Measurements from ENCODE around the gene EFCAB12. TPM values are rescaled to one million over a fixed set of nuclear protein-coding genes. Genes with fewer than 3 reads are reported as not detected.

Gene EFCAB12
- polyA plus RNA-seq, 1 donor, result 1.5 TPM

DNA sequence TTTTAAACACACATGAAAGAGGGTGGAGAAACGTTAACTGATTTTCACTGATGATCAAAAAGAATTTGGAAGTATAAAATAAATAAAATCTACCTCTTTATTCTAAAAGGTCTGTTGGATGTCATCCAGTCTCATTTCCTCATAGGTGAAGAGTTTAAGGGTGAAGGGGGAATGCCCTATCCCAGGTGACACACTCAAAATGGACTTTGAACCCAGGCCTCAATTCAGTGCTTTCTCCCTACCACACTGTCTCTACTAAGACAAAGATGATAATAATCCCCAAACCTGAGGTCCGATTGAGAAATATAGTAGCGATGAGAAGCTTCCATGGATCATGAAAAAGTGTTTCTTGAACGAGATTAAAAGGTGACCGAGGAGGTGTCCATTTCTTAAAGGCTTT lies 5.1 kb upstream of the EFCAB12 start:
- H3K27ac ChIP-seq (ENCODE audit: low read length), result peak overlapping the region; percentile 61
- H3K36me3 ChIP-seq (ENCODE audit: control insufficient read depth, insufficient read depth, low read length), result peaks cover 37% of the 10 kb centered on the region
- H3K4me3 ChIP-seq (ENCODE audit: low read length), result no peak overlapping the region
- no peaks in the 10 kb centered on the region for H3K27me3 ChIP-seq (ENCODE audit: control insufficient read depth, insufficient read depth, low read length)
- H3K4me1 ChIP-seq (ENCODE audit: control insufficient read depth, insufficient read depth, low read length), result peaks cover 8% of the 10 kb centered on the region
- DNase-seq, result peak; percentile 53 to 75
- H3K9me3 ChIP-seq (ENCODE audit: control insufficient read depth, low read depth, low read length), result no peaks in the 10 kb centered on the region
- WGBS (ENCODE audit: insufficient coverage, low lambda C conversion rate), result 43% methylated on average over 3 of the region's 5 CpGs

DNA sequence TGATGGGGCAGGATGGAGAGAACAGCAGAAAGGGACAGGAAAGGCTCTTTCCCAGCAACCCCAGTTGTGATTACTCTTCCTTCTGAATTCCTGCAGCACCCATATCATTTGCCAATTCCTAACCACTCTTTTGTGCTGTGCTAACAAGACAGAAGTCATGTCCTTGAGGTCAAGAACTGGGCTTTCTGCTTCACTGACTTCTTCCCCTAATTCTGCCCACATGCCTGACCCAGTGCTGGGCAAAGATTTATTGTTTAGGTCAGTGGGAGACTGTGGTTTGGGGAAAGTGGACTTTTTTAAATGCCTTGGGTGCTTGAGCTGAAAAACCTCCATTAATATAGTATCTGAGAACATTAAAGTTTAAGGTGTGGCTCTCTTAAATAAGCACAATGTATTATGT lies 4.2 kb upstream of the EFCAB12 start:
- H3K36me3 ChIP-seq (ENCODE audit: control insufficient read depth, insufficient read depth, low read length), result peaks cover 34% of the 10 kb centered on the region
- no peak overlapping the region for H3K27ac ChIP-seq (ENCODE audit: low read length)
- H3K4me1 ChIP-seq (ENCODE audit: control insufficient read depth, insufficient read depth, low read length), result peaks cover 8% of the 10 kb centered on the region
- H3K27me3 ChIP-seq (ENCODE audit: control insufficient read depth, insufficient read depth, low read length), result no peaks in the 10 kb centered on the region
- H3K4me3 ChIP-seq (ENCODE audit: low read length), result no peak overlapping the region
- H3K9me3 ChIP-seq (ENCODE audit: control insufficient read depth, low read depth, low read length), result no peaks in the 10 kb centered on the region
- DNase-seq, result no peak

DNA sequence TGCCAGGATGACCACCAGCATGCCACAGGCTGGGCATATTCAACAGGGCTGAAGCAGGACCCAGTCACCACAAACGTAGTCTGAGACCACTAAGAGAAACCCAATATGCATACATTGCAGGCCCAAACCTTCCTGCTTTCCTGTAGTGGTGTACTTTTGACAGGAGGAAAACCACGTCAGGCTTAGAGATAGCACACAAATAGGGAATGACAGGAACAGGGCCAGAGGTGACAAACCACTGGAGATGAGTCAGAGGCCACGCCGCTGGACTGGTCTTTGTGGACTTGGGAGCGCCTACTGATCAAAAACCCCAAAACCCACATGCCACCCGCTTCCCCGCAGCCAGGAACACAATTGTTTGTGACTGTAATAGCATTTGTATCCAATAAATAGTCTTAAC lies 3.6 kb upstream of the EFCAB12 start:
- no peak for DNase-seq
- peaks cover 8% of the 10 kb centered on the region for H3K4me1 ChIP-seq (ENCODE audit: control insufficient read depth, insufficient read depth, low read length)
- WGBS (ENCODE audit: insufficient coverage, low lambda C conversion rate), result no CpG with 5 or more reads among the region's 7 CpGs

DNA sequence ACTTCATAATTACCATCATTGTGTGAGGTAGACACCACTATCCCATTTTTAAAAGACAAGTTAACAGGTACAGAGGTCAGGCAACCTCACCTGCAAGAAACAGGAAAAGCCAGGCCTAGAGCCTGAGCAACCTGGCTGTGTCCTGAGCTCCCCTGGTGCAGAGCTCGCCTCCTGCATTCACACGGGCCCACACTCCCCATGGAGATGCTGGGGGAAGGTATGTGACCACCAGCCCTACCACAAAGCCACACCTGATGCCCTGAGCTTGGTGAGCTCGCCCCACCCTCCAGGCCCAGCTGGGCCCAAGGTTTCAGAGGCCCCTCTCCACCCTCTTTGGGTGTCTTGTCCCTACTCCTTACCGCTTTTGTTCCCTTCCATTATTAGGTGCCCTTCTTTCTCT lies 1.2 kb upstream of the EFCAB12 start:
- no peaks in the 10 kb centered on the region for H3K9me3 ChIP-seq (ENCODE audit: control insufficient read depth, low read depth, low read length)
- H3K4me1 ChIP-seq (ENCODE audit: control insufficient read depth, insufficient read depth, low read length), result peaks cover 8% of the 10 kb centered on the region
- no peak for DNase-seq
- 100% methylated on average over 1 of the region's 4 CpGs for WGBS (ENCODE audit: insufficient coverage, low lambda C conversion rate)
- no peaks in the 10 kb centered on the region for H3K27me3 ChIP-seq (ENCODE audit: control insufficient read depth, insufficient read depth, low read length)
- no peak overlapping the region for H3K4me3 ChIP-seq (ENCODE audit: low read length)
- H3K27ac ChIP-seq (ENCODE audit: low read length), result no peak overlapping the region
- H3K36me3 ChIP-seq (ENCODE audit: control insufficient read depth, insufficient read depth, low read length), result peaks cover 18% of the 10 kb centered on the region

More for the DNA sequence above, 3.6 kb upstream of the EFCAB12 start:
- H3K36me3 ChIP-seq (ENCODE audit: control insufficient read depth, insufficient read depth, low read length), result peaks cover 30% of the 10 kb centered on the region
- H3K27me3 ChIP-seq (ENCODE audit: control insufficient read depth, insufficient read depth, low read length), result no peaks in the 10 kb centered on the region
- no peak overlapping the region for H3K4me3 ChIP-seq (ENCODE audit: low read length)
- no peaks in the 10 kb centered on the region for H3K9me3 ChIP-seq (ENCODE audit: control insufficient read depth, low read depth, low read length)
- no peak overlapping the region for H3K27ac ChIP-seq (ENCODE audit: low read length)

DNA sequence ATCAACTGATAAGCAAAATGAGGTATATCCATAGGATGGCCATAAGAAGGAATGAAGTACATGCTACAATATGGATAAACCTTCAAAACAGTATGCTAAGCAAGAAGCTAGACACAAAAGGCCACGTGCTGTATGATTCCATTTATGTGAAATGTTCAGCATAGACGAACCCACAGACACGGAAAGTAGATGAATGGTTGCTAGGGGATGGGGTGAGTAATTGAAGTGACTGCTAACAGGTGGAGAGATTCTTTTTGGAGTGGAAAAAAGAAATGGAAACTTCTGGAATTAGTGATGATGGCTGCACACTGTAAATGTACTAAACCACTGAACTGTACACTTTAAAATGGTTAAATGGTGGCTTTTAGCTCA lies 630 bp upstream of the EFCAB12 start:
- Histone ChIP-seq H3K4me3 (ENCODE audit: low read length) (no peak overlapping the region), H3K4me1 (ENCODE audit: control insufficient read depth, insufficient read depth, low read length) (peaks cover 5% of the 10 kb centered on the region), H3K27ac (ENCODE audit: low read length) (no peak overlapping the region), H3K9me3 (ENCODE audit: control insufficient read depth, low read depth, low read length) (no peaks in the 10 kb centered on the region), H3K36me3 (ENCODE audit: control insufficient read depth, insufficient read depth, low read length) (peaks cover 18% of the 10 kb centered on the region), H3K27me3 (ENCODE audit: control insufficient read depth, insufficient read depth, low read length) (no peaks in the 10 kb centered on the region)
- no peak for DNase-seq
- WGBS (ENCODE audit: insufficient coverage, low lambda C conversion rate), result 82% methylated on average over 3 of the region's 3 CpGs

DNA sequence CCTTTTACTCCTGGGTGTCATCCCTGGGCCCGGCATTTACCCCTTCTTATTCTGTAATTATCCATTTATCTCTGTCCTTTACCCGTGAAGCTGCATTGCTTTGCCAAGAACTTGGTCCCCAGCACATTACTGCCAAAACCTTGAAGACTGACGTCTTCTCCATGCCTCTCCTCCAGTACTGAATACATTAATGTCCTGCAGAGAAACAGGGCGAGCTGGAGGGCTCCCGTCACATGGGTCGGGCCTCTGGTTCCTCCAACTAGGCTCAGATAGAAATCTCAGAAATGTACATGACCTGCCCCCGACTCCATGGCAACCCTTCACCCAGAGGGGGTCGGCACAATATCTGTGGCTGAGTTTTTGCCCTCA lies 445 bp downstream of the EFCAB12 start:
- Histone ChIP-seq H3K27me3 (ENCODE audit: control insufficient read depth, insufficient read depth, low read length) (no peaks in the 10 kb centered on the region), H3K4me1 (ENCODE audit: control insufficient read depth, insufficient read depth, low read length) (no peaks in the 10 kb centered on the region), H3K36me3 (ENCODE audit: control insufficient read depth, insufficient read depth, low read length) (peaks cover 12% of the 10 kb centered on the region), H3K9me3 (ENCODE audit: control insufficient read depth, low read depth, low read length) (no peaks in the 10 kb centered on the region), H3K27ac (ENCODE audit: low read length) (no peak overlapping the region), H3K4me3 (ENCODE audit: low read length) (peak overlapping the region; percentile 55)
- WGBS (ENCODE audit: insufficient coverage, low lambda C conversion rate), result 63% methylated on average over 1 of the region's 8 CpGs
- DNase-seq, result no peak

DNA sequence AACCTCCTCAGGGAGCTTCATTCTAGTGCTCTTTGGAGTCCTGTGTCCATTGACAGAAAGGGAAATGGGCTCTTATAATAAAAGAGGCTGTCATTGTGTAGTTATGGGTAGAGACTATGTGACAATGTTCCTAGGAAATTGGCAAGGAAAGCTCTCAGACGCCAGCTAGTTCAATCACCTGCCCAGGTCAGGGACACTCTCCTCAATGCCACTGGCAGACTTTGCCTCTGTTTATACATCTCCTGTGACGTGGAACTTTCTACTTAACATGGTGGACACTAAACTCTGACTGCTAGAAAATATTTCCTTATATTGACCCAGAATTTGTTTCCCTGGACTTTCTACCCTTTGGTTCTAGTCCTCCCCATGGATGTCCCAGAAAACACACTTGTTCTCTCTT lies 2.8 kb downstream of the EFCAB12 start:
- no CpG with 5 or more reads among the region's 2 CpGs for WGBS (ENCODE audit: insufficient coverage, low lambda C conversion rate)
- H3K4me1 ChIP-seq (ENCODE audit: control insufficient read depth, insufficient read depth, low read length), result no peaks in the 10 kb centered on the region
- H3K4me3 ChIP-seq (ENCODE audit: low read length), result no peak overlapping the region
- H3K27me3 ChIP-seq (ENCODE audit: control insufficient read depth, insufficient read depth, low read length), result no peaks in the 10 kb centered on the region
- H3K27ac ChIP-seq (ENCODE audit: low read length), result no peak overlapping the region
- DNase-seq, result peak in 1 of 2 donors; percentile 37
- no peaks in the 10 kb centered on the region for H3K36me3 ChIP-seq (ENCODE audit: control insufficient read depth, insufficient read depth, low read length)
- no peaks in the 10 kb centered on the region for H3K9me3 ChIP-seq (ENCODE audit: control insufficient read depth, low read depth, low read length)

DNA sequence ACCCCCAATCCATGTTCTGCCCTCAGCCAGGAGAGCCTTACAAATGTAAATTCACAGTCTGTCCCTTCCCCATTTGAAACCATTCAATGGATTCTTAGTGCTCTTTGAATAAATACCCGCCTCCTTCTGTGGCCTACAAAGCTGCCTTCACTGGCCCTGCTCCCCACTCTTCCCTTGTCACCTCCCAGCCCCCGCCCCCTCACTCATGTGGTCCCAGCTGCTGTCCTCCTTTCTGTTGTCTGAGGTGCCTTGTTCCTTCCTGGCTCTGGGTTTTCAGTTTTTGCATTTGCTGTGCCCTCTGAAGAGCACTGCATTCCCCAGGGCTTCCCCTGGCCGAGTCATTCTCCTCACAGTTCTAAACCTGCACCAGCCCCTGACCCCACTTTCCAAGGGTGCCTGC lies 3.2 kb downstream of the EFCAB12 start:
- H3K9me3 ChIP-seq (ENCODE audit: control insufficient read depth, low read depth, low read length), result no peaks in the 10 kb centered on the region
- WGBS (ENCODE audit: insufficient coverage, low lambda C conversion rate), result no CpG with 5 or more reads among the region's 3 CpGs
- H3K36me3 ChIP-seq (ENCODE audit: control insufficient read depth, insufficient read depth, low read length), result no peaks in the 10 kb centered on the region
- no peak overlapping the region for H3K27ac ChIP-seq (ENCODE audit: low read length)
- DNase-seq, result no peak
- H3K27me3 ChIP-seq (ENCODE audit: control insufficient read depth, insufficient read depth, low read length), result no peaks in the 10 kb centered on the region
- no peak overlapping the region for H3K4me3 ChIP-seq (ENCODE audit: low read length)
- no peaks in the 10 kb centered on the region for H3K4me1 ChIP-seq (ENCODE audit: control insufficient read depth, insufficient read depth, low read length)

DNA sequence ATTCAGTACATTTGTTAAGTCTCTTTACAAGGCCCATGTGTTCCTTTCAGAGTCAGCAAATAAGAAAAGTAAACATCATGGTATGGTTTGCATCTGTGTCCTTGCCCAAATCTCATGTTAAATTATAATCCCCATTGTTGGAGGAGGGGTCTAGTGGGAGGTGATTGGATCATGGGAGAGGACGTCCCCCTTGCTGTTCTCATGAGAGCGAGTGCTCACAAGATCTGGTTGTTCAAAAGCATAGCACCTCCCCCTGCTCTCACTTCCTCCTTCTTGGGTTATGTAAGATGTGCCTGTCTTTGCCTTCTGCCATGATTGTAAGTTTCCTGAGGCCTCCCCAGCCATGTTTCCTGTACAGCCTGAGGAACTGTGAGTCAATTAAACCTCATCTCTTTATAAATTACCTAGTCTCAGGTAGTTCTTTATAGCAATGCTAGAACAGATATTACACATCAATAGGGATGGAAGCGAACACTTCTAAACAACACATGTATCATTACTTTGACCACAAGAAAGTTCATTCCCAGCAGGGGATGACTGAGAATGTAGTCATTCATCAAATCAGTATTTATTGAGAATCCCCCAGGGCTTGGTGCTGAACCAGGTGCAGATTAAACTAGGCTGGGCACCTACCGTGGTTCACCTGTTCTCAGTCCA lies 4.1 kb downstream of the EFCAB12 start:
- no peaks in the 10 kb centered on the region for H3K36me3 ChIP-seq (ENCODE audit: control insufficient read depth, insufficient read depth, low read length)
- H3K27me3 ChIP-seq (ENCODE audit: control insufficient read depth, insufficient read depth, low read length), result no peaks in the 10 kb centered on the region
- WGBS (ENCODE audit: insufficient coverage, low lambda C conversion rate), result no CpG with 5 or more reads among the region's 4 CpGs
- no peak overlapping the region for H3K4me3 ChIP-seq (ENCODE audit: low read length)
- H3K27ac ChIP-seq (ENCODE audit: low read length), result no peak overlapping the region
- DNase-seq, result no peak
- H3K9me3 ChIP-seq (ENCODE audit: control insufficient read depth, low read depth, low read length), result no peaks in the 10 kb centered on the region
- H3K4me1 ChIP-seq (ENCODE audit: control insufficient read depth, insufficient read depth, low read length), result no peaks in the 10 kb centered on the region

DNA sequence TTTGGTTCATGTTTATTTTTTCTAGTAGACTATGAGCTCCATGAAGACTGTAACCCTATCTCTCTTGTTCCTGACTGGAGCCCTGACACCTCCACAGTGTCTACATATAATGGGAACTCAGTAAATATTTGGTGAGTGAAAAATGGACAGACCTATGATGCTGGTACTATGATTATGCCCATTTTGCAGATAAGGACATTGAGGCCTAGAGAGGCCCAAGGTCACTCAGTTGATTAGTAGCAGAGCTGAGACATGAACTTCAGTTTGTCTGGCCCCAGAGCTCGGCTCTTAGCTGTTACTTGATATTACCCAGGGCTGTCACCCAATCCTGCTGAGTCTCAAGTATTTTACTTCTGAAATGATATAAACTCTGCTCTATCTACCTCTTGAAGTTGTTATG lies 5.5 kb downstream of the EFCAB12 start:
- no peak for DNase-seq
- no peak overlapping the region for H3K27ac ChIP-seq (ENCODE audit: low read length)
- no peaks in the 10 kb centered on the region for H3K27me3 ChIP-seq (ENCODE audit: control insufficient read depth, insufficient read depth, low read length)
- no peaks in the 10 kb centered on the region for H3K36me3 ChIP-seq (ENCODE audit: control insufficient read depth, insufficient read depth, low read length)
- no peak overlapping the region for H3K4me3 ChIP-seq (ENCODE audit: low read length)
- H3K9me3 ChIP-seq (ENCODE audit: control insufficient read depth, low read depth, low read length), result no peaks in the 10 kb centered on the region
- no CpG with 5 or more reads among the region's 1 CpG for WGBS (ENCODE audit: insufficient coverage, low lambda C conversion rate)
- H3K4me1 ChIP-seq (ENCODE audit: control insufficient read depth, insufficient read depth, low read length), result peaks cover under 1% of the 10 kb centered on the region

DNA sequence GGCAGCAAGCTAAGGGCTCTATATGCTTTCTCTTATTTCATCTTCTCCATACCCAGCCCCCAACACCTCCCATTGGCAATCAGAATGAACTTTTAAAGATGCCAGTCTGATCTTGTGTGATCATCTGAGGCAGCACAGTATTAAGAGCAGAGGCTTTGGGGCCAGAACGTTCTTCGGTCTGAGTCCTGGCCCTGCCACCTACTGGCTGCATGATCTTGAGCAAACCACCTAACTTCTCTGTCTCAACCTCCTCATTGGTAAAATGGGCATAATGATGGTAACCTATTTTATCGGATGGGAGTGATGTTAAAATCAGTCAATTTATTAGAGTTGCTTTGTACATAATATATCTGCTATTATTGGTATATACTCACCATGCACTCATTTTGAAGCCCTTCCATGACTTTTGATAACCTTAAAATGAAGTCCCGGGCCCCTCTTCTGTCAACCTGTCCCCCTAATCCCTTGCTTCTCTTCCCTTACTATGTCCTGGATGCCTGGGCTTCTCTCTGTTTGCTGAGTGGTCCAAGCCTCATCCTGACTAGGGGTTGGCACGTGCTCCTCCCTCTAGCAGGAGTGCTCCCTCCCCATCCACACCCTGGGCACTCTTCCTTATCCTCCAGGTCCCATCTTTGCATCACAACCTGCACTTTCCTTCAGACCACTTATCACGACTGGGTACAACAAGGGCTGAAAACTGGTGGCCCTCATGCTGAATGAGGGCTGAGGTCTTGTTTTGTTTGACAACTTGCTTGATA lies 6.3 kb downstream of the EFCAB12 start:
- WGBS (ENCODE audit: insufficient coverage, low lambda C conversion rate), result no CpG with 5 or more reads among the region's 6 CpGs
- Histone ChIP-seq H3K9me3 (ENCODE audit: control insufficient read depth, low read depth, low read length) (no peaks in the 10 kb centered on the region), H3K4me3 (ENCODE audit: low read length) (no peak overlapping the region), H3K27ac (ENCODE audit: low read length) (no peak overlapping the region), H3K4me1 (ENCODE audit: control insufficient read depth, insufficient read depth, low read length) (peaks cover 2% of the 10 kb centered on the region), H3K27me3 (ENCODE audit: control insufficient read depth, insufficient read depth, low read length) (no peaks in the 10 kb centered on the region), H3K36me3 (ENCODE audit: control insufficient read depth, insufficient read depth, low read length) (no peaks in the 10 kb centered on the region)
- DNase-seq, result no peak

Data from large intestine (tissue), 3 donors.